Activated CD4-positive, alpha-beta T cell treated with anti-CD3 and anti-CD28 coated beads, Interleukin-2, amount 10 ng/mL, durations not matched to agents 7 days and 5 days (primary cell): ENCODE measurements around the gene YDJC. TPM values are rescaled to one million over a fixed set of nuclear protein-coding genes. Genes with fewer than 3 reads are reported as not detected.
A peak's percentile ranks its signal among the peaks of the same experiment; 100 is the strongest.
"Not testable (repeated sequence)": the region's sequence is repeated elsewhere in the genome, so short reads cannot be mapped to it uniquely, and the experiment has no call there.

Experiments used
- CTCF ChIA-PET: fragments of 350-600 bp; sonication (Branson Sonifier 250); formaldehyde crosslinking; loops from one replicate; lab custom pipeline; 2021; ENCODE audit warnings: antibody characterized with exemption; lab: Charles Lee
- POLR2A ChIA-PET: fragments of 350-600 bp; sonication (Branson Sonifier 250); formaldehyde crosslinking; loops from one replicate; lab custom pipeline; 2021; ENCODE audit warnings: antibody characterized with exemption; lab: Charles Lee
- DNase-seq: peaks from one replicate; pipeline ENCODE4 v3.0.0-alpha.2; 2020
- H3K27ac Mint-ChIP-seq: one replicate; pipeline ENCODE4 v1.8.0; 2021; ENCODE audit warnings: mild to moderate bottlenecking, moderate library complexity, mixed read lengths
- H3K27me3 Mint-ChIP-seq: one replicate; pipeline ENCODE4 v1.8.0; 2021; ENCODE audit warnings: mixed read lengths
- H3K36me3 Mint-ChIP-seq: one replicate; pipeline ENCODE4 v1.8.0; 2021; ENCODE audit warnings: low read depth, mixed read lengths
- H3K4me1 Mint-ChIP-seq: one replicate; pipeline ENCODE4 v1.8.0; 2021; ENCODE audit warnings: mixed read lengths
- H3K4me3 Mint-ChIP-seq: one replicate; pipeline ENCODE4 v1.8.0; 2021; ENCODE audit warnings: mild to moderate bottlenecking, moderate library complexity, mixed read lengths
- H3K9me3 Mint-ChIP-seq: one replicate; pipeline ENCODE4 v1.8.0; 2021; ENCODE audit warnings: mixed read lengths
- total RNA-seq, 2 experiments: library from RNA; stranded (reverse); gene quantifications; one replicate each; pipeline ENCODE4 v1.2.3, GENCODE V29; 2021

The YDJC gene
- total RNA-seq, 2 experiments from 2014 or later = 30.3 to 39.9 TPM

- H3K27ac Mint-ChIP-seq = no peak overlapping the region
- CTCF ChIA-PET = interaction anchor here (1.0 kb wide), 1 partner anchor 37 kb away, joined by 3 read pairs; no protein-coding TSS in a partner anchor
- H3K4me1 Mint-ChIP-seq = peaks cover 37% of the 10 kb centered on the region
- H3K9me3 Mint-ChIP-seq = no peaks in the 10 kb centered on the region
- POLR2A ChIA-PET = interaction anchor here (0.5 kb wide), 1 partner anchor 16 kb away, joined by 4 read pairs; no protein-coding TSS in a partner anchor
- peaks cover 42% of the 10 kb centered on the region for H3K36me3 Mint-ChIP-seq
- H3K27me3 Mint-ChIP-seq = no peaks in the 10 kb centered on the region
- no peak overlapping the region for H3K4me3 Mint-ChIP-seq
- DNase-seq = no peak
These were observed 37.4 kb downstream of the YDJC start for GRCh38 chr22:21592422-21592821.

GRCh38 chr22:21591695-21592094, 38.1 kb downstream of the YDJC start:
- Mint-ChIP-seq H3K36me3 (peaks cover 41% of the 10 kb centered on the region), H3K27me3 (no peaks in the 10 kb centered on the region), H3K27ac (peak overlapping the region; percentile 75), H3K4me1 (peaks cover 43% of the 10 kb centered on the region), H3K9me3 (no peaks in the 10 kb centered on the region), H3K4me3 (no peak overlapping the region)
- ChIA-PET CTCF (no interaction called here), POLR2A (no interaction called here)
- no peak for DNase-seq

DNA sequence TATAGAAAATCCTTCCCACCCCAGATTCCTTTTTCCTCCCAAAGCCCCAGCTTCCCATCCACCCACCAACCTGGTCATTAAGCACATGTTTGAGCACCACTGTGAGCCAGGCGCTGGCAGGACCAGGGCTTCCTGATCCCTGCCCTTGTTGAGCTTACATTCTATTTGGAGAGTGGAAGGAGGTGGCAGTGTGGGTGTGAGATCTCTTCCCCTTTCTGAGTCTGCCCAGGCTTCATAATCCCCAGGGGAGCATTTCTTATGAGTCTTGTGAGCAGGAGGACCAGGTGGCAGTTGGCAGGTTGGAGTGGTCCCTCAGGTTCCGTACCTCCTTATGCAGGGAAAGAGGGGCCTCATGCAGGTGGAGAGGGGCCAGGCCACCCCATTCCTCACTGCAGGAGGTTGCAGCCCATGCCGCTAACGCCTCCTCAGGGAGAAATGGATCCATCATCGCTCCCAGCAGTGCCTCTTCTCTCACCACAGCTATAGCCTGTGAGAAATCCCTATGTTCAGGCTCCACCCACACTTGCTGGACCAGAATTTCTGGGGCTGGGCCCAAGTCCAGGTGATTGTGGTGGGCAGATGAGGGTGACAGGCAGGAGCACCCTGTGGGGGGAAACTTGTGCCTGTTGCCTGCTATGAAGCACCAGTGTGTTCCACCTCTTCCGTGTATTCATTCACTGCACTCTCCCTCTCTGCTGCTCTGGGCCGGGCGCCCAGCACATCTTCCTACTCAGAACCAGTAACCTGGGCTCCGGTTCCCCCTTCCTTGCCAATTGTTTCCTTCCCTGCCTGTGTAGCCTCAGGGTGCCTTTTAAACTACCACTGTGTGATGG, 38.8 kb downstream of the YDJC start:
- Mint-ChIP-seq H3K9me3 (no peaks in the 10 kb centered on the region), H3K4me1 (peaks cover 43% of the 10 kb centered on the region), H3K36me3 (peaks cover 39% of the 10 kb centered on the region), H3K27ac (peak overlapping the region; percentile 0), H3K27me3 (no peaks in the 10 kb centered on the region), H3K4me3 (no peak overlapping the region)
- ChIA-PET CTCF (interaction anchor here (1.2 kb wide), 1 partner anchor 15 kb away, joined by 3 read pairs; no protein-coding TSS in a partner anchor), POLR2A (no interaction called here)
- no peak for DNase-seq

DNA sequence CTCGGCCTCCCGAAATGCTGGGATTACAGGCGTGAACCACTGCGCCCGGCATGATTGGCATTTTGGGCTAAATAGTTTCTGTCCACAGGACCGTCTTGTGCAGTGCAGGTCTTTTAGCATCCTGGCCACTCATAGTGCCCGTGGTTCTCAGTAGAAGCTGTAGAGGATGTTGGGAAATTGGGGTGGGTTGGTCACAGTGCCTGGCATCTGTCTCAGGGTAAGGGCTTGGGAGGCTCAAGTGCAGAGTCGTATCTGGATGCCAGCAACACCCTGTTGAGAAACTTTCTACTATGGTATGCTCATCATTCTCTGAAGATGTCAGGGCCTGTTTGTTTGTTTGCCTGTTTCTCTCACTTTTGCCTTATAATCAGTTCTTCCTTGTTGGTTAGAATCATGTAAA, 40.4 kb downstream of the YDJC start:
- Mint-ChIP-seq H3K4me3 (no peak overlapping the region), H3K27me3 (no peaks in the 10 kb centered on the region), H3K36me3 (peaks cover 29% of the 10 kb centered on the region), H3K27ac (peak overlapping the region; percentile 10), H3K9me3 (no peaks in the 10 kb centered on the region), H3K4me1 (peaks cover 49% of the 10 kb centered on the region)
- POLR2A ChIA-PET = no interaction called here
- no peak for DNase-seq
- CTCF ChIA-PET = no interaction called here

DNA sequence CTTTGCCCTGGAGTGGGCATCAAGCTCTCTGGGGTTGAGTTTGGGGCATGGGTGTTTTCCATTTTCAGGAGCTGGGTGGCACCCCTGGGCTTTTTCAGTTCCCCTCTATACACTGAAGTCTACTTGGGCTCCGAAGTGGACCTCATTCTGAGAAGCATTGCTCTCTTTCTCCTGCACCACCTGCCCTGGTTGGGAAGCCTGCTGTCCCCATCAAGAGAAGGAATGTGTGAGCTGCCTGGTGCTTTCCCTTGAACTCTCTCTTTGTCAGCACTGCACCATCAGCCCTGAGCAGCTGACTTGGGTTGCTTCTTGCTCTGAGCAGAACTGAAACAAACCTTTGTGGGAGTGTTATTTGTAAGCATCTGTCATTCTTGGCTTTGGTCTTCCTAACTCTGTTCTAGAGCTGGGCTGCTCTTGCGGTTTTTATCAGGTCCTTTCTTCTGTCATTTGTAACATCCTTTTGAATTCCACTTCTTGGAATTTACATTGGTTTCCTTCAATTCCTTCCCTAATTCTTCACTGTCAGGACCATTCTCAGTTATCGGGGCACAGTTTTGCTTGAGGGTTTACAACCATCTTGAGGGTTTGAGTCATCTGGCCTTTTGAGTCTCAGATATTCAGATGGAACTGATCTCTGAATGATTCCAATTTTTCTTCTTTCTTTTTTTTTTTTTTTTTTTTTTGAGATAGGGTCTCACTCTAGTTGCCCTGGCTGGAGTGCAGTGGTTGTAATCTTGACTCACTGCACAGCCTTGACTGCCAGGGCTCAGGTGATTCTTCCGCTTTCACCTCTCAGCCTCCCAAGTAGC, 41.8 kb downstream of the YDJC start:
- Mint-ChIP-seq H3K36me3 (peaks cover 20% of the 10 kb centered on the region), H3K27me3 (no peaks in the 10 kb centered on the region), H3K9me3 (no peaks in the 10 kb centered on the region), H3K27ac (peak overlapping the region; percentile 78), H3K4me3 (no peak overlapping the region), H3K4me1 (peaks cover 50% of the 10 kb centered on the region)
- ChIA-PET POLR2A (interaction anchor here (0.5 to 1.0 kb wide), 2 partner anchors 8 to 22 kb away, joined by 3 read pairs; no protein-coding TSS in a partner anchor), CTCF (interaction anchor here (1.2 to 1.8 kb wide), 2 partner anchors 12 to 58 kb away, joined by 7 to 11 read pairs; no protein-coding TSS in a partner anchor)
- DNase-seq = peak; percentile 52

GRCh38 chr22:21585389-21585788, 44.4 kb downstream of the YDJC start:
- Mint-ChIP-seq H3K27ac (no peak overlapping the region), H3K4me1 (peaks cover 42% of the 10 kb centered on the region), H3K36me3 (peaks cover 16% of the 10 kb centered on the region), H3K27me3 (no peaks in the 10 kb centered on the region), H3K9me3 (no peaks in the 10 kb centered on the region), H3K4me3 (no peak overlapping the region)
- ChIA-PET CTCF (interaction anchor here (0.6 to 1.4 kb wide), 3 partner anchors 44 to 1619 kb away, joined by 3 to 4 read pairs (median 3); no protein-coding TSS in a partner anchor), POLR2A (no interaction called here)
- no peak for DNase-seq

GRCh38 chr22:21582801-21583740, 46.8 kb downstream of the YDJC start:
- H3K4me1 Mint-ChIP-seq = peaks cover 37% of the 10 kb centered on the region
- H3K27ac Mint-ChIP-seq = peak overlapping the region; percentile 51
- CTCF ChIA-PET = no interaction called here
- no peak for DNase-seq
- peaks cover 15% of the 10 kb centered on the region for H3K36me3 Mint-ChIP-seq
- H3K27me3 Mint-ChIP-seq = no peaks in the 10 kb centered on the region
- POLR2A ChIA-PET = no interaction called here
- H3K4me3 Mint-ChIP-seq = no peak overlapping the region
- no peaks in the 10 kb centered on the region for H3K9me3 Mint-ChIP-seq

- H3K4me3 Mint-ChIP-seq, H3K9me3 Mint-ChIP-seq, H3K27me3 Mint-ChIP-seq, POLR2A ChIA-PET, H3K27ac Mint-ChIP-seq, CTCF ChIA-PET, DNase-seq: not testable (repeated sequence)
- Mint-ChIP-seq H3K36me3 (peaks cover 12% of the 10 kb centered on the region), H3K4me1 (peaks cover 27% of the 10 kb centered on the region)
These were observed 48.7 kb downstream of the YDJC start for GRCh38 chr22:21581009-21581713.

GRCh38 chr22:21580623-21581007, 49.2 kb downstream of the YDJC start:
- H3K4me1 Mint-ChIP-seq = peaks cover 25% of the 10 kb centered on the region
- CTCF ChIA-PET = not testable (repeated sequence)

GRCh38 chr22:21579474-21579851, 50.4 kb downstream of the YDJC start:
- Mint-ChIP-seq H3K36me3 (peaks cover 6% of the 10 kb centered on the region), H3K4me1 (peaks cover 21% of the 10 kb centered on the region), H3K4me3 (no peak overlapping the region), H3K27ac (no peak overlapping the region), H3K27me3 (no peaks in the 10 kb centered on the region), H3K9me3 (no peaks in the 10 kb centered on the region)
- no peak for DNase-seq
- ChIA-PET POLR2A (interaction anchor here (0.7 kb wide), 1 partner anchor 9 kb away, joined by 3 read pairs; no protein-coding TSS in a partner anchor), CTCF (interaction anchor here (1.7 kb wide), 1 partner anchor 50 kb away, joined by 6 read pairs; the partner anchor contains the start of gene YDJC)

More at GRCh38 chr22:21580623-21581007, 49.2 kb downstream of the YDJC start:
- H3K9me3 Mint-ChIP-seq, DNase-seq, H3K27me3 Mint-ChIP-seq, POLR2A ChIA-PET, H3K4me3 Mint-ChIP-seq, H3K36me3 Mint-ChIP-seq, H3K27ac Mint-ChIP-seq: not testable (repeated sequence)
